RWPE2 (cell line): ENCODE results near the gene ARHGEF38.
"Not testable (repeated sequence)": the region's sequence is repeated elsewhere in the genome, so short reads cannot be mapped to it uniquely, and the experiment has no call there.

Source experiments
- ATAC-seq: fragments of 200-7000 bp; cut with Tn5 transposase; 3 replicates; pipeline ENCODE4 v1.9.1; 2021; ENCODE audit warnings: low read depth
- DNase-seq: peaks from one replicate; pipeline ENCODE4 v3.0.0-alpha.2; 2020; ENCODE audit warnings: low spot score
- H3K27ac ChIP-seq: fragments of 450-650 bp; 2 replicates; pipeline ENCODE4 v1.5.1; 2017; ENCODE audit warnings: mild to moderate bottlenecking; ENCODE audit not compliant: poor library complexity, severe bottlenecking
- H3K27me3 ChIP-seq: fragments of 250-450 bp; sonication (Bioruptor Pico); 2 replicates; pipeline ENCODE4 v1.5.1; 2021; ENCODE audit warnings: mild to moderate bottlenecking, moderate library complexity; ENCODE audit not compliant: insufficient read depth, poor library complexity, severe bottlenecking
- H3K36me3 ChIP-seq: fragments of 250-450 bp; sonication (Bioruptor Pico); 2 replicates; pipeline ENCODE4 v1.5.1; 2020; ENCODE audit warnings: low read depth, mild to moderate bottlenecking, moderate library complexity
- H3K4me1 ChIP-seq: fragments of 250-450 bp; sonication (Bioruptor Pico); 2 replicates; pipeline ENCODE4 v1.5.1; 2021; ENCODE audit warnings: mild to moderate bottlenecking, moderate library complexity; ENCODE audit not compliant: insufficient read depth, poor library complexity, severe bottlenecking
- H3K4me3 ChIP-seq: fragments of 250-450 bp; sonication (Bioruptor Pico); 2 replicates; pipeline ENCODE4 v1.5.1; 2021; ENCODE audit warnings: mild to moderate bottlenecking, moderate library complexity; ENCODE audit not compliant: severe bottlenecking
- H3K9me3 ChIP-seq: fragments of 250-450 bp; sonication (Bioruptor Pico); 2 replicates; pipeline ENCODE4 v1.5.1; 2021; ENCODE audit warnings: mild to moderate bottlenecking, moderate library complexity; ENCODE audit not compliant: severe bottlenecking
- TF ChIP-seq, protein P1 (sequence below): fragments of 450-650 bp; IDR thresholded peaks from one replicate; pipeline ENCODE4 v1.5.1; 2017; ENCODE audit warnings: mild to moderate bottlenecking, moderate library complexity; ENCODE audit not compliant: poor library complexity, severe bottlenecking

The ARHGEF38 gene

DNA sequence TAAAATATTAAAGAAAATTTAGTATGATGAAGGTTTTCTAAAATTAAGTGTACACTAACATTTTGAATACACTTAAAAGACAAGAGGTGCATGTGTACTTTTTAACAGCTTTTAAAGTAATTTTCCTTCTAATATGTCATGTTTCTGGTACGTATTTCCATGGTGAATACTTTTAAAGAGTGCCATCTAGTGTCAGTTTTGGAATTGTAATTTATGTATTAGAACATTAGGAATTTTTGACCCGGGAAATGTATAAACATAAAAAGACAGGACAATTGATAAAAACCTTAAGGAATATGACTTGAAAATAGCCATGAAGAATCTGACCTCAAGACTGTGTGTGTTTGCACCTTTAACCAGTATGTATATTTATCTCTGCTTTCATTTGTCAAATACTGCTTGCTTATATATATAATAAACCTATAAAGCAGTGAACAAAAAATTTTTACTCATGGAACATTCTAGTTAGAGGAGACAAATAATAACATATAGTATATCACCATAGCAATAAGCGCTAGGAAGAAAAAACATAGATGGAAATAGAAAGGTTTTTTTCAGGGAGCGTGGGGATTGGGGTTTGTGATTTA, 163.4 kb downstream of the ARHGEF38 start:
- peaks cover 31% of the 10 kb centered on the region for H3K36me3 ChIP-seq
- H3K4me3 ChIP-seq: no peak overlapping the region
- no peaks in the 10 kb centered on the region for H3K27me3 ChIP-seq
- no peaks in the 10 kb centered on the region for H3K9me3 ChIP-seq
- no peak overlapping the region for H3K27ac ChIP-seq
- TF ChIP-seq, protein P1, sequence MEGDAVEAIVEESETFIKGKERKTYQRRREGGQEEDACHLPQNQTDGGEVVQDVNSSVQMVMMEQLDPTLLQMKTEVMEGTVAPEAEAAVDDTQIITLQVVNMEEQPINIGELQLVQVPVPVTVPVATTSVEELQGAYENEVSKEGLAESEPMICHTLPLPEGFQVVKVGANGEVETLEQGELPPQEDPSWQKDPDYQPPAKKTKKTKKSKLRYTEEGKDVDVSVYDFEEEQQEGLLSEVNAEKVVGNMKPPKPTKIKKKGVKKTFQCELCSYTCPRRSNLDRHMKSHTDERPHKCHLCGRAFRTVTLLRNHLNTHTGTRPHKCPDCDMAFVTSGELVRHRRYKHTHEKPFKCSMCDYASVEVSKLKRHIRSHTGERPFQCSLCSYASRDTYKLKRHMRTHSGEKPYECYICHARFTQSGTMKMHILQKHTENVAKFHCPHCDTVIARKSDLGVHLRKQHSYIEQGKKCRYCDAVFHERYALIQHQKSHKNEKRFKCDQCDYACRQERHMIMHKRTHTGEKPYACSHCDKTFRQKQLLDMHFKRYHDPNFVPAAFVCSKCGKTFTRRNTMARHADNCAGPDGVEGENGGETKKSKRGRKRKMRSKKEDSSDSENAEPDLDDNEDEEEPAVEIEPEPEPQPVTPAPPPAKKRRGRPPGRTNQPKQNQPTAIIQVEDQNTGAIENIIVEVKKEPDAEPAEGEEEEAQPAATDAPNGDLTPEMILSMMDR: peak; percentile 84
- DNase-seq (no peak), ATAC-seq (no peak)
- H3K4me1 ChIP-seq: peaks cover 41% of the 10 kb centered on the region

DNA sequence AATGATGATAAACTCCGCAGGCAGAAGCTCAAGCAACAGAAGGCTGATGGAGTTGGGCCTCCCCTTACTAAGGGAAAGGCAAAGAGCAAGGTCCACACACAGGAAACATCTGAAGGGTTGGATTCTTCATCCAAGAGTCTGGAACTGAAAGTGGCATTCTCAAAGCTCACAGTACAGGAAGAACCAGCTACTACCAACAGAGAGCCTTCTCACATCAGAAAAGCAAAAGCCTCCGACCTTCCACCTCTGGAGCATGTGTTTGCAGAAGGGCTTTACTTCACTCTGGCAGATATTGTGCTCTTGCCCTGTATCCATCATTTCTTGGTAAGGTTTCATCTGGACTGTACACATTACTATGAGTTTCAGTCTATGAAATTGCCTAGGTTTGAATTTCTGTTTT, 166.8 kb downstream of the ARHGEF38 start:
- DNase-seq (no peak), ATAC-seq (no peak)
- H3K27me3 ChIP-seq: no peaks in the 10 kb centered on the region
- no peak overlapping the region for H3K27ac ChIP-seq
- peaks cover 65% of the 10 kb centered on the region for H3K36me3 ChIP-seq
- no peak overlapping the region for H3K4me3 ChIP-seq
- TF ChIP-seq, protein P1: no peak
- peaks cover 18% of the 10 kb centered on the region for H3K4me1 ChIP-seq
- H3K9me3 ChIP-seq: no peaks in the 10 kb centered on the region

DNA sequence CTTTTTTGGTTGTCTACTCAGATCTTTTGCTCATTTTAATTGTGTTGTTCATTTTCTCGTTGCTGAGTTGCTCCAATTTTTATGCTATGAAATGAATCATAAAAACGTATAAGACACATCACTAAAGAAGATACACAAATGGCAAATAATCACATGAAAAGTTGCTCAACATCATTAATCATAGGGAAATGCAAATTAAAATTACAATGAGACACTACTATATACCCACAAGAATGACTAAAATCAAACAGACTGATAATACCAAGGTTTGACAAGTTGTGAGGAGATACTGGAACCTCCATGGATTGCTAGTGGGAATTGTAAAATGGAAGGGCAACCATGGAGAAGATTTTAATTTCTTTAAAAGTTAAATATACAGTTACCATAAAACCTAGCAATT, 173.2 kb downstream of the ARHGEF38 start:
- ATAC-seq (no peak), DNase-seq (no peak)
- H3K27me3 ChIP-seq: no peaks in the 10 kb centered on the region
- H3K36me3 ChIP-seq: peaks cover 91% of the 10 kb centered on the region
- H3K27ac ChIP-seq: no peak overlapping the region
- TF ChIP-seq, protein P1: no peak
- H3K4me1 ChIP-seq: no peaks in the 10 kb centered on the region
- H3K9me3 ChIP-seq: peaks cover 2% of the 10 kb centered on the region
- no peak overlapping the region for H3K4me3 ChIP-seq

DNA sequence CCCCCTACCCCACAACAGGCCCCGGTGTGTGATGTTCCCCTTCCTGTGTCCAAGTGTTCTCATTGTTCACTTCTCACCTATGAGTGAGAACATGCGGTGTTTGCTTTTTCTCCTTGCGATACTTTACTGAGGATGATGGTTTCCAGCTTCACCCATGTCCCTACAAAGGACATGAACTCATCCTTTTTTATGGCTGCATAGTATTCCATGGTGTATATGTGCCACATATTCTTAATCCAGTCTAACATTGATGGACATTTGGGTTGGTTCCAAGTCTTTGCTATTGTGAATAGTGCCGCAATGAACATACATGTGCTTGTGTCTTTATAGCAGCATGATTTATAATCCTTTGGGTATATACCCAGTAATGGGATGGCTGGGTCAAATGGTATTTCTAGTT, 177.5 kb downstream of the ARHGEF38 start:
- DNase-seq, ATAC-seq: not testable (repeated sequence)

More for the DNA sequence above, 177.5 kb downstream of the ARHGEF38 start:
- H3K36me3 ChIP-seq: peaks cover 58% of the 10 kb centered on the region
- H3K4me3 ChIP-seq, H3K4me1 ChIP-seq, H3K27me3 ChIP-seq, H3K27ac ChIP-seq, H3K9me3 ChIP-seq: not testable (repeated sequence)
